C4-2B (cell line): ENCODE data around the gene MTMR1.

ENCODE experiments used
- H3K27ac ChIP-seq: fragments of 450-650 bp; 2 replicates; pipeline ENCODE4 v1.5.1; 2017
- CTCF ChIP-seq: fragments of 450-650 bp; conservative IDR thresholded peaks from 2 replicates; pipeline ENCODE4 v1.5.1; 2017; ENCODE audit warnings: mild to moderate bottlenecking
- ZFX ChIP-seq: fragments of 450-650 bp; IDR thresholded peaks from 2 replicates; pipeline ENCODE4 v1.6.1; 2017

Gene MTMR1

GRCh38 chrX:150696331-150696730 is 3.1 kb downstream of the MTMR1 start:
- H3K27ac ChIP-seq, result no peak overlapping the region
- TF ChIP-seq ZFX (no peak), CTCF (no peak)

- TF ChIP-seq CTCF, result no peak
- TF ChIP-seq ZFX, result no peak
- no peak overlapping the region for H3K27ac ChIP-seq
Observed at GRCh38 chrX:150696866-150697265, 3.7 kb downstream of the MTMR1 start.

- no peak for TF ChIP-seq CTCF
- no peak overlapping the region for H3K27ac ChIP-seq
Observed at GRCh38 chrX:150697641-150698040, 4.4 kb downstream of the MTMR1 start.

- TF ChIP-seq CTCF (no peak), ZFX (no peak)
- no peak overlapping the region for H3K27ac ChIP-seq
Observed at GRCh38 chrX:150698981-150699380, 5.8 kb downstream of the MTMR1 start.

- no peak overlapping the region for H3K27ac ChIP-seq
- TF ChIP-seq CTCF, result no peak
- no peak for TF ChIP-seq ZFX
Observed at GRCh38 chrX:150700107-150700506, 6.9 kb downstream of the MTMR1 start.

GRCh38 chrX:150701377-150701776 is 8.2 kb downstream of the MTMR1 start:
- no peak for TF ChIP-seq CTCF
- TF ChIP-seq ZFX, result no peak
- no peak overlapping the region for H3K27ac ChIP-seq

- TF ChIP-seq ZFX, result no peak
- no peak for TF ChIP-seq CTCF
- no peak overlapping the region for H3K27ac ChIP-seq
Observed at GRCh38 chrX:150702966-150703694, 9.9 kb downstream of the MTMR1 start.
